Neural crest cell (in vitro differentiated cells): ENCODE measurements around the gene HCCS. TPM values are rescaled to one million over a fixed set of nuclear protein-coding genes. Genes with fewer than 3 reads are reported as not detected.

Source experiments
- DNase-seq: peaks from one replicate; pipeline ENCODE4 v3.0.0; 2021; ENCODE audit warnings: low read depth, mixed read lengths, low spot score
- H3K27ac Mint-ChIP-seq: one replicate; pipeline ENCODE4 v1.8.0; 2021; ENCODE audit warnings: mild to moderate bottlenecking, mixed read lengths; ENCODE audit not compliant: unreplicated experiment
- H3K27me3 Mint-ChIP-seq: 2 replicates; pipeline ENCODE4 v1.8.0; 2021; ENCODE audit warnings: low read depth, mild to moderate bottlenecking, mixed read lengths
- H3K36me3 Mint-ChIP-seq: 2 replicates; pipeline ENCODE4 v1.8.0; 2021; ENCODE audit warnings: low read depth, mild to moderate bottlenecking, mixed read lengths
- H3K4me1 Mint-ChIP-seq: 2 replicates; pipeline ENCODE4 v1.8.0; 2021; ENCODE audit warnings: mixed read lengths
- H3K4me3 Mint-ChIP-seq: one replicate; pipeline ENCODE4 v1.8.0; 2021; ENCODE audit warnings: mild to moderate bottlenecking, mixed read lengths
- H3K9me3 Mint-ChIP-seq: 2 replicates; pipeline ENCODE4 v1.8.0; 2021; ENCODE audit warnings: mixed read lengths
- total RNA-seq: library from RNA; stranded (reverse); gene quantifications from 2 replicates; pipeline ENCODE4 v1.2.1, GENCODE V29; 2021
- TF ChIP-seq, protein P1 (sequence below): fragments of 200-600 bp; sonication (generic); conservative IDR thresholded peaks from 2 replicates; pipeline ENCODE4 v1.5.0; 2021; ENCODE audit warnings: antibody characterized with exemption, mild to moderate bottlenecking

HCCS gene
- total RNA-seq, 1 donor from 2014 or later = 20.9 TPM

DNA sequence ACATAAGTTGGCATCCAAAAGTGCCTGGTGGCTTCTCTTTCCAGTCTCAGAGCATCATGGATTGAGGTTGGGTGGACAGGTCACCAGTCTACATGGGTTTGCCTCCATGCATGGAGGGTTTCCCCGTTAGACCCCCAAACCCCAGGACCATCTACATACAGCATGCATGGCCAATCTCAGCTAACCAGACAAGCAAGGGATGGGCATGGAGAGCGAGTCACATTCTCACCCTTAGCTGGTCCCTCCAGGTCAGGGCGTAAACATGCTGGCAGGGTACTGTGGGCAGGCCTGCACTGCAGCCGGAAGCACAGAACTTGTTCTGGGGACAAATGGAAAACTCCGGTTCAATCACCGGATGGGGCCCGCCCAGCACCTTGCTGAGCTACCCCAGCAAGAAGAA is 37.3 kb downstream of the HCCS start:
- Mint-ChIP-seq H3K4me3 (no peak overlapping the region), H3K27ac (no peak overlapping the region), H3K9me3 (no peaks in the 10 kb centered on the region), H3K36me3 (no peaks in the 10 kb centered on the region), H3K4me1 (peaks cover 3% of the 10 kb centered on the region), H3K27me3 (no peaks in the 10 kb centered on the region)
- TF ChIP-seq, protein P1, sequence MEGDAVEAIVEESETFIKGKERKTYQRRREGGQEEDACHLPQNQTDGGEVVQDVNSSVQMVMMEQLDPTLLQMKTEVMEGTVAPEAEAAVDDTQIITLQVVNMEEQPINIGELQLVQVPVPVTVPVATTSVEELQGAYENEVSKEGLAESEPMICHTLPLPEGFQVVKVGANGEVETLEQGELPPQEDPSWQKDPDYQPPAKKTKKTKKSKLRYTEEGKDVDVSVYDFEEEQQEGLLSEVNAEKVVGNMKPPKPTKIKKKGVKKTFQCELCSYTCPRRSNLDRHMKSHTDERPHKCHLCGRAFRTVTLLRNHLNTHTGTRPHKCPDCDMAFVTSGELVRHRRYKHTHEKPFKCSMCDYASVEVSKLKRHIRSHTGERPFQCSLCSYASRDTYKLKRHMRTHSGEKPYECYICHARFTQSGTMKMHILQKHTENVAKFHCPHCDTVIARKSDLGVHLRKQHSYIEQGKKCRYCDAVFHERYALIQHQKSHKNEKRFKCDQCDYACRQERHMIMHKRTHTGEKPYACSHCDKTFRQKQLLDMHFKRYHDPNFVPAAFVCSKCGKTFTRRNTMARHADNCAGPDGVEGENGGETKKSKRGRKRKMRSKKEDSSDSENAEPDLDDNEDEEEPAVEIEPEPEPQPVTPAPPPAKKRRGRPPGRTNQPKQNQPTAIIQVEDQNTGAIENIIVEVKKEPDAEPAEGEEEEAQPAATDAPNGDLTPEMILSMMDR = no peak
- no peak for DNase-seq

DNA sequence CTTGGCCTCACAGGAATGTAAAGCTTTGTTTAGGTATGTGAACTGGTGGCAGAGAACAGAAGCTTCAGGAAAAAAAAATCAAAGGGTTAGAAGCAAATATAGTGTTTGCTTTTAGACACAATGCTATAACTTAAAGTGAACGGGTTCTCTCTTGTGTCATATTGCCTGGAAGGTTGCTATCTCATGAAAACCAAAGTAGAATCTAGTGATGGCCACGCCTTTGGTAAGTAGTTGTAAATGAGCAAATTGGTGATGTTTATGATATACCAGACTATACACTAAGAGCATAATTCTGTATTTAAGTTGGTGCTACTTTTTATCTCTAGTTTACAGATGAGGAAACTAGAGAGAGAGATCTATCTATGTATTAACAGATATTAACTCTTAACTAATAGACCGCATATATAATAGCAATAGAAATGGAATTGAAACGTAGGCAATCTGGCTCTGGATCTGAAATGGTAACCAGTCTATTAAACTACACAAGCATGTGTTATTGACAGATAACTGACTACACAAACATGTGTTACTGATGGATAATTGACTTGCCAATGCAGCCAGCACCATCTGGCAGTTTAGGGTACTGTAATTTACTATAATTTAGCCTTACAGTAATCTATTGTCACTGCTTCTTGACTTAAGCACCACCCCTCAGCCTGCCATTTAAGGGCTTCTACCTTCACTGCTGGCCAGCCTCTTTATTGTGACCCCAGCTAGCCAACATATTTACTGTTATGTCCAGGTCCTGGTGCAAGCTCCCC is 40.8 kb downstream of the HCCS start:
- Mint-ChIP-seq H3K9me3 (peaks cover 2% of the 10 kb centered on the region), H3K27me3 (no peaks in the 10 kb centered on the region), H3K27ac (no peak overlapping the region), H3K4me3 (no peak overlapping the region), H3K4me1 (no peaks in the 10 kb centered on the region), H3K36me3 (no peaks in the 10 kb centered on the region)
- TF ChIP-seq, protein P1 = no peak
- no peak for DNase-seq

DNA sequence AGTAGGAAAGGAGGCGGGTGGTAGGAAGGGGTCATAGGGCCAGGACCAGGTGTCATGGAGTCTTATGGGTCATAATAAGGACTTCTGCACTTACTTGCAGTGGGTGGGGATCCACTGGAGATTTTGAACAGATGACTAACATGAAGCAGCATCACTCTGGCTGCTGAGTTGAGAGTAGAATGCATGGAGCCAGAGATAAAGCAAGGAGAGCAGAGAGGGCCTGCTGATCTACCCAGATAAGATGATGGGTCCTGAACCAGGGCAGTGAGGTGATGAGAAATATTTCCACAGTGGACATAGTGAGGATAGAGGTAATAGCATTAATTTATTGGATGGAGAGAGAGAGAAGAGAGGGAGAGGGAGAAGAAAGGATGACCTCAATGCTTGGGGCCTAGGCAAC is 48.0 kb downstream of the HCCS start:
- TF ChIP-seq, protein P1 = no peak
- Mint-ChIP-seq H3K4me3 (no peak overlapping the region), H3K36me3 (no peaks in the 10 kb centered on the region), H3K9me3 (peaks cover 1% of the 10 kb centered on the region), H3K4me1 (no peaks in the 10 kb centered on the region), H3K27ac (no peak overlapping the region), H3K27me3 (no peaks in the 10 kb centered on the region)
- DNase-seq = no peak

DNA sequence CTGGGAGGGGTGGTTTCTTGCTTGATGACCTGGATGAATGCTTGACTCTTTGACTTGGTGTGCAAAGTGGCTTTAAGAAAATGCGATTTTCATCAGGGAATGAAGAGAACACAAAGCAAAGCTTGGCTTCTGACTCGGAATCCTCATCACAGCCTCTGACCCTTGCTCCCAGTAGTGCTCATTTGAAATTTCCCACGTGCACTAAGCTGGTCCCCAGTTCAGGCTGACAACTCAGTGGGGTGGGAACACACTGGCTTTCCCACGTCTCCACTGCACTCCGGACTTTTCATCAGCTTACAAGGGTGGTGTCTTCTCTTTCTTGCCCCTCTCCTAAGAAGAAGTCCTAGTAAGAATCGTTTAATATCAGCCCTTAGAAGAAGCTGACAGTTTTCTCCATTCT is 53.3 kb downstream of the HCCS start:
- TF ChIP-seq, protein P1 = no peak
- Mint-ChIP-seq H3K4me3 (no peak overlapping the region), H3K27ac (no peak overlapping the region), H3K4me1 (no peaks in the 10 kb centered on the region), H3K36me3 (peaks cover 6% of the 10 kb centered on the region), H3K9me3 (peaks cover 7% of the 10 kb centered on the region), H3K27me3 (no peaks in the 10 kb centered on the region)
- DNase-seq = no peak

- Mint-ChIP-seq H3K4me1 (no peaks in the 10 kb centered on the region), H3K9me3 (peaks cover 12% of the 10 kb centered on the region)
Measured at GRCh38 chrX:11171956-11172355, 60.8 kb downstream of the HCCS start.

More at GRCh38 chrX:11171956-11172355, 60.8 kb downstream of the HCCS start:
- no peaks in the 10 kb centered on the region for H3K27me3 Mint-ChIP-seq
- H3K4me3 Mint-ChIP-seq = no peak overlapping the region
- DNase-seq = no peak
- H3K27ac Mint-ChIP-seq = no peak overlapping the region
- TF ChIP-seq, protein P1 = no peak
- peaks cover 14% of the 10 kb centered on the region for H3K36me3 Mint-ChIP-seq
